HG02884 (cell line): Measurements from ENCODE around the gene PGM1.

Experiments
- ATAC-seq: cut with Tn5 transposase; IDR thresholded peaks from one replicate; pipeline ENCODE4 v1.9.1; 2021; ENCODE audit warnings: mild to moderate bottlenecking, moderate library complexity; ENCODE audit not compliant: unreplicated experiment

The PGM1 gene

DNA sequence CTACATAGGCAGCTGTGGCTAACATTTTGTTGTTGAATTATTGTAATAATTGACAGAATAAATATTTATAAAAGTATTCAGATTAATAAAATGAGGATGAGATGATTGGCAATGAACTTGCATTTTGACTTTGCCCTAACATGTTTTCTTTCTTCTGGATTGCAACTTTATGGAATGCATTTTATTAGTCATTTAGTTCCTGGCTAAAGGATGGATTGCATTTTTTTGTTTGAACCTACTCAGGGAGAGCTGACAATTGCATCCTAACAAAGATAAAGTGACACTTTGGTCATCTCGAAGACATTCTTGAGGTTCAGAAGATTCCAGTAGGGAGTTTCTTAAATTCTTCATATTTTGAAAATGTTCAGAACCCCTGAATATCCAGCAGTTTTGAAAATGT is 37.5 kb downstream of the PGM1 start:
- no peak for ATAC-seq

DNA sequence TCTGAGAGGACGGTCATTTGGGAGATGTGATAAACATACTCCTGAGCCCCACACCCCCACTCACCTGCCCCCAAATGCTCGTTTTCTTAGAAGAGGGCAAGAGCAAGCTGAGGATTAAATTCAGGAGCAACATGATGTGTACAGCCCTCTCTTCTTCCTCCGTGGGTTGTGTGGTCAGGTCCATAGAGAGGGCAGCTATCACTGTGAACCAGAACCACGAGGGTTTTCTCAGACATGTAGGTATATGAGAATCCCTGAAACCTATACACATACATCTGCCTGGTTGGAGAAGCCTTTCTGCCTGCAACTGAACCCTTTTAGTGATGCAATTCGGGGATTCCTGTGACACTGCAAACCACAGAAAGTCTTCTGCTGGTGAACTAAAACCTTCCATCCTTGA is 38.9 kb downstream of the PGM1 start:
- no peak for ATAC-seq

- ATAC-seq, result no peak
Observed at GRCh38 chr1:63633281-63633680, 40.1 kb downstream of the PGM1 start.

DNA sequence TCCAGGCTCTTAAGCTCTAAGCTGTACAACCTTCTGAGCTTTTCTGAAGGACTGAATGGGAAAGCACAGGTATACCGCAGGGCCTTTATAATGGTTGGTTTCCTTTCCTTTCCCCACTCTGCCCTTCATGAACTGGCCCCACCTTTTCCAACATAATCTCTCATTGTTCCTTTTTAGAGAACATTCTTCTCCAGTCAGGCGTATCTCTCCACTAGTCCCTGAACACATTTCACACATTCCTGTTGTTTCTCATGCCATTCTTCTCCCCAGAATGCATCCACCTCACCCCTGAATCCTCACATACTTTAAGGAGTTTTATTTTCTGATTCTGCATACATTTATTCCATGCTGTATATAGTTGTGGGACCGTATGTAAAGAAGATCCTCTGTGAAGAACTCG is 41.3 kb downstream of the PGM1 start:
- no peak for ATAC-seq

DNA sequence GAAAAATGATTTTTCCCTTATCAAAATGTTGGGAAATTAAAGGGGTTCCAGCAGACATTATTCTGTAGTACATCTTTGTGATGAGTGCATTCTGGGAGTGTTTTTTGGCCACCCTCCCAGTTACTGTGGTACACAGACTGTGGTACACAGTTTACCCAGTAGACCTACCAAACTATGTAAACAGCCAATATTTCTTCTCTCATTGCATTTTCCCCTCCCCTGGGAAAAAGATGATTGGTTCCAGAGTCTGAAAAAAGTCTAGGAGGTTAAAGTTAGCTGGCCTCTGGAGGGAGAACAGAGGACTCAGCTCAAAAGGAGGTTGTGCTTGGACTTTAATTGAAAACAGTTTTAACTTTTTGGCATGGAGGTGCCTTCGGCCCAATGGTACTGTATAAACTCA is 42.5 kb downstream of the PGM1 start:
- no peak for ATAC-seq

- no peak for ATAC-seq
Observed at GRCh38 chr1:63636192-63637105, 43.2 kb downstream of the PGM1 start.

DNA sequence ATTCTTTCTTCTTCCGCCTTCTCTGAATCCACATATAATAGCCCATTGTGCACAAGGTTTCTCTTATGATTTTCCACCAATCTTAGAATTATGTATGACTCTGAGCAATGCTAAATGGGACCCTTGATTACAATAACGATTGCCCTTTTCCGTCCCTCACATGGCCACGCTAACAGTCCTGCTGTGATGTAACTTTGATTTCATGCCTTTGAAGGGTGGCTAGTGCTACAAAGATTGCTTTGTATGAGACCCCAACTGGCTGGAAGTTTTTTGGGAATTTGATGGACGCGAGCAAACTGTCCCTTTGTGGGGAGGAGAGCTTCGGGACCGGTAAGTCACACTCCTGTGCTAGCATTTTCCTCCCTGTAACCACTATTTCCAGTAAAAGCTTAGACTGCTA is 45.3 kb downstream of the PGM1 start:
- no peak for ATAC-seq

- ATAC-seq, result no peak
Observed at GRCh38 chr1:63638875-63639274, 45.7 kb downstream of the PGM1 start.

DNA sequence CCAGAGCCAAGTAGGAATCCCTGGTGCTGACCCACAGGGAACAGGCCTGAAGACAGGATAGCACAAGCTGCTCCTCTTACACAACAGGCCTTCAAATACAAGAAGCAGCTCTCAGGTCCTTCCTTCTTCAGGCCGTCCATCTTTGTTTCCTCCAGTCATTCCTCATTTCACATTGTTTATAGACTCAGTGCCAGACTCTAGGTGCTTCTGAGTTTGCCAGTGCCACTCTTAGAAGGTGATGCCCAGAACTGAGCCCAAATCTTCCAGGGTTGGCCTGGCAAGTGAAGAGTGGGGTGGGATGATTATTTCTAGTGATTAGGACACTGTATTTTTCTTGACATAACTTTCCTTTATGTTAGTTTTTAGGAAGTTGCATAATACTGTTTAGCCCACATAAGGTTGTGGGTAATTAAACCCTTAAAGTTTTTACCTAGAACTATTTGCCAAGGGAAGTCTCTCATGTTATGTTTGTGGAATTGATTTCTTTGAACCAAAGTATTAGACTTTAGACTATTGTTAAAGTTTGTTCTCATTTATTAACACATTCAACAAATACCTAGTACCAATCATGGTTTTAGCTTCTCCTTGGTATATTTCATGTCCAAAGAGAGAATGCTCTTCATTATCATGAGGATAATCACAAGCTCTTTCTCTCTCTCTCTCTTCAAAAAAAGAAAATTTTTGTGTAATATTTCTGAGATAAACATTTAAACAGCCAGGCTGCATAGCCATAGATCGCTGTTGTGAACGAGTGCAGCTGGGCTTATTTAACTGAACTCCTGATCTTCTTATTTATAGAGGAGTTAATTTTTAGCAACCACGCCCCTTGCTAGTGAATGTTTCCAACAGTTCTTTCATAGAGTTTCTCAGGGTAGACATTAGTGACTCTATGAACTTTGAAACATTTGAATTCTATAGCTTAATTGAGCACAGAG is 47.7 kb downstream of the PGM1 start:
- no peak for ATAC-seq

DNA sequence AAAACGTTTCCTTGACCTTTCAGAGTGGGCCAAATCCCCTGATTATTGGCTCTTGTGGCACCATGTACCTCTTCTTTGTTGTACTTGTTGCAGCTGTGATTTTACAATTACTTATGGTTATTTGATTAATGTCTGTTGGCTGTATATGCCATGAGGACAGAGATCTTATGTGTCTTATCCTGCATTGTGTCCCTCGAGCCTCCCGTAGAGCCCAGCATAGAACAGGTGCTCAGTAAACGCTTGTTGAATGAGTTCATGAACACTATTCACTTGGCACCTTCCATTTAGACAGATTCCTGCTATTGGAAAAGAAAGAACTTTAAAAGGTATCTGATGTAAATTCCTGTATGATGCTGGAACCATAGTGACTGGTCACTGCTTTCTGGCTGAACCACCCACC is 48.4 kb downstream of the PGM1 start:
- no peak for ATAC-seq

DNA sequence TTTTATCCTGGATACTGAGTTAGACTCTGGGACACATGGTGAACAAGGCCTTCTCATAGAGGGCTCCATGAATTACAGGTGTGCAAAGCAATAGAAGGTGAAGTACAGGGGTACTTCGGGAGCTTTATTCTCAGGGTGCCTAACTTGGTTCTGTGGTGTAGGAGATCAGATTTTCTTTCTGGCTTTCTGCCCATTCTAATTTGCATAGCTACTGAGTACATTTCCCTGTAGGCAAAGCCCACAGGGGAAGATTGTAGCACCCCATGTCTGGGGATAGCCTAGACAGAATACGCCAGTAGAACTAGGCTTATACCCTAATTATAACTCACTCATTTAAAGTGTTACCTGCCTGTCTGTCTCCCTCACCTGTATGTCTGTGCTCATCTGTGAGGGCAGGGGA is 49.7 kb downstream of the PGM1 start:
- no peak for ATAC-seq

DNA sequence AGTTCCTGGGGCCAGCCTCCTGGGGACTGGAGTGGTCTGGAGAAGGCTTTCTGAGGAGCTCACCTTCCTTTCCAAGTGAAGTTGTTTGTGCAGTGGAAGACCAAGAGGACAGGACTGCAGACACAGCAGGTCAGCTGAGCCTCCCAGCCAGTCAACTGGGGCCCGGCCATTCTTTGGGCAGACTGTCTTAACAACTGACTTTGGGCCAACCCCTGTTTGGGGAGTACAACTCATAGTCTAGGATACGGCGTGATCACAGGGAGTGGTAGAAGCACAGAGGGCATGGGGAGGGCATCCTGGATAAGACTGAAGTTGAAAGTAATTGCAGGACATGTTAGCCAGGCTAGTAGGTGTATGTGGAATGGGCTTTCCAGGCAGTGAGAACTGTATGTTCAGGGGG is 50.3 kb downstream of the PGM1 start:
- no peak for ATAC-seq

GRCh38 chr1:63643926-63644325 is 50.7 kb downstream of the PGM1 start:
- no peak for ATAC-seq

DNA sequence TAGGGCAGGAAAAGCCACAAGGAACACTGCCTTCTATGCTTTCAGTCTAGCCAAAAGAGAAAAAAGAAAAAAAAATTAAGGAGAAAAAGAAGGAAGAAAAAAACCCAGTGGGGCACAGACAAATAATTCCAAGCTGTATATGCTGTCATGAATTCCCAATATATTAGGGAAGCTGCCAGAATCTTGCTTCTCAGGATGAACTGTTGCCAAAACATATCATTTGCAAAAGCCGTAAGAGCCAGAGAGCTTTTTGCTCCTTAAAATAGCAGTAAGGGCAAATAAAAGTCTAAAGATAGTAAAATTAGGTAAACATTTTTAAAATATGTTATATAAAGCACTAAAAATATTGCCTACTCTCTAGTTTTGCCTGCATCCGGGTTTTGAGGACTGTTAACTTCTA is 52.1 kb downstream of the PGM1 start:
- ATAC-seq, result no peak

GRCh38 chr1:63648689-63649088 is 55.5 kb downstream of the PGM1 start:
- ATAC-seq, result no peak

- ATAC-seq, result no peak
Observed at GRCh38 chr1:63651161-63651701, 58.0 kb downstream of the PGM1 start.

DNA sequence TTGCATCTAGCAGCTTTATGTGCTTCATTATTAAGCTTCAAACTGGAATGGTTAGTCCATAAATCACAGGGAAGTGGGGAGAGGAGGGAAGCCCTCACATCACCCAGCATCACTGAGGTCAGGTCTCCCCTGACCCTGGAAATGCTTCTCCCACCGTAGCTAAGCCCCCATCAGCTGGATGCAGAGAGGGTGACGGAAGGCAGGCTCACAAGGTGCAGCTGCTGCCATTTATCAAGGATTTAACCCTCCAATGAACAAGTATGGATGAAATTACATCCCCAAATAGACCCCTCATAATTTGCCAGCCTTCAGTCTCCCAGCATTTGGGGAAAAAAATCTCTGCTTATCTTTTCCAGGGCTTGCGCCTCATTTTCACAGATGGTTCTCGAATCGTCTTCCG is 60.8 kb downstream of the PGM1 start:
- no peak for ATAC-seq

DNA sequence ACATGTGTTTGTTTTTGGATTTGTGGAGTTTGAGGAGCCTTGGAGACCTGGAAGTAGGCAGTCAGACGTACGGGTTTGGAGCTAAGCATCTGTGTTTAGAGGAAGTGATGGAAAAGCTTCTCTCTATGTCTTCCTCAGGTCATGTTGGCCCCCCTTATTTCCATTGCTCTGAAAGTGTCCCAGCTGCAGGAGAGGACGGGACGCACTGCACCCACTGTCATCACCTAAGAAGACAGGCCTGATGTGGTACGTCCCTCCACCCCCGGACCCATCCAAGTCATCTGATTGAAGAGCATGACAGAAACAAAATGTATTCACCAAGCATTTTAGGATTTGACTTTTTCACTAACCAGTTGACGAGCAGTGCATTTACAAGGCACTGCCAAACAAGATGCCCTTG is 66.2 kb downstream of the PGM1 start:
- no peak for ATAC-seq

DNA sequence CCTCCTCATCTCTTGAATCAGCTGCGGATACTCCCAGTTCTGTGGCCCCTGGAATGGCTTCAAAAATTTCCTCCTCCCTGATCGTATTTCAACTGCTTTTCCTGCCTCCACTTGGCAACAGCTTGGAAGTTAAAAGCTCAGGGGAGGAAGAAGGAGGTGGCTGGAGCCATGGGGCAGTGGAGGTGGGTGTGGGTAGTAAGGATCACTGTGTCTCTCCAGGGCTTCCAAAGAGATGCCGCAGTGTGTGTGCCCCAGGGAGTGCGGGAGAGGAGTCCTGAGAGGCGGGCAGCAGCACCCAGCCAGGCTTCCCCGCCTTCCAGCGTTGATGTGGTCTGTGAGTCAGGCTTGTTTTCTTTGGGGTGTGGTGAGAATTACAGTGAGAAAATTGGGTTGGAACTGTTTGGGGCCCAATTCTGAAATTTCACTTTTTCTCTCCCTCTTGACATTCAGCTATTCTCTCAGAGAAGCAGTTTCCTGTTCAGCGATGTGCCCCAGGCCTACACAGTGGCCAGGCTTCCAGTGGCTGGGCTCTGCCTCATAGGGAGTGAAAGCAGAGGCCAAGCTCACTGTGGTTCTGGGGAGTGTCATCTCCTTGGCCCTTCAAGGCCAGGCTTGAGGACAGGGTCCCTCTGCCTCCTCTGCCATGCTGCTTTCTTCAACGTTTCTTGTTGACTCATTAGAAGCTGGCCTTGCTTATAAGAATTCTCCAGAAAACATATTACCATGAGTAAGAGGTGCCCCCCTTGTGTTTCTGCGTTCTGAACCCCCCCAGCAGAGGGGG is 69.0 kb downstream of the PGM1 start:
- ATAC-seq, result no peak

DNA sequence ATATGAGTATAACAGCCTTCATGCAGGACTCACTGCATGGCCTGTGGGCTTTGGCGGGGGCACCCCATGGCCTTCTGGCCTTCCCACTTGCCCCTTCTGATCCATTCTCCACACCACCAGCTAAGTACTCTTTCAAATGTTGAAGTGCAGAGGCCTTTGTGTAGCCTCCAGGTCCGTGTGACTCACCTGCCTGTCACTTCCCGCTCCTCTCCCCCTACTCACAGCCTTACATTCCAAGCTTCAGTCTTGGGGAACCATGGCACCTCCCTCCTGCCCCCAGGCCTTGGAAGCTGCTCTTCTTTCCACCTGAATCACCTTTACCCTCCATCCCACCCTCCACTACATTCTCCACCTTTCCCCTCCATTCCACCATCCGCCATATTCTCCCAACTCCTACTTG is 69.6 kb downstream of the PGM1 start:
- no peak for ATAC-seq

- no peak for ATAC-seq
Observed at GRCh38 chr1:63663301-63663700, 70.1 kb downstream of the PGM1 start.
